OCI-LY3 (cell line): ENCODE measurements around the gene CLDN11.

Experiments used
- H2AFZ ChIP-seq: fragments of 200-600, 300-600 bp; shearing (Covaris generic); 2 replicates; pipeline ENCODE4 v1.6.0; 2014; ENCODE audit warnings: antibody characterized with exemption, low read depth, low read length
- H3K27ac ChIP-seq: fragments of 200-600, 300-600 bp; sonication (generic); 2 replicates; pipeline ENCODE4 v1.5.1; 2014; ENCODE audit warnings: mild to moderate bottlenecking, low read length, moderate library complexity, mixed read lengths
- H3K27me3 ChIP-seq: fragments of 200-600, 300-600 bp; sonication (generic); 2 replicates; pipeline ENCODE4 v1.6.1; 2014; ENCODE audit warnings: low read depth, low read length, mixed read lengths
- H3K36me3 ChIP-seq: fragments of 200-600, 300-600 bp; sonication (generic); replicated peaks from 2 replicates; pipeline ENCODE3; 2014; ENCODE audit warnings: low read depth, low read length, mixed read lengths
- H3K4me1 ChIP-seq: fragments of 300-600, 200-600 bp; sonication (generic); 2 replicates; pipeline ENCODE4 v1.6.1; 2014; ENCODE audit warnings: low read length, mixed read lengths
- H3K4me2 ChIP-seq: fragments of 200-600, 300-600 bp; sonication (generic); 2 replicates; pipeline ENCODE4 v1.6.1; 2014; ENCODE audit warnings: low read length, mixed read lengths
- H3K4me3 ChIP-seq: fragments of 300-600, 200-600 bp; sonication (generic); 2 replicates; pipeline ENCODE4 v1.5.1; 2014; ENCODE audit warnings: antibody characterized with exemption, mild to moderate bottlenecking, low read length, moderate library complexity
- H3K79me2 ChIP-seq: fragments of 300-600, 200-600 bp; shearing (Covaris generic); 2 replicates; pipeline ENCODE4 v1.6.1; 2014; ENCODE audit warnings: mild to moderate bottlenecking, low read length, mixed read lengths
- H3K9ac ChIP-seq: fragments of 300-600, 200-600 bp; shearing (Covaris generic); 2 replicates; pipeline ENCODE4 v1.6.0; 2014; ENCODE audit warnings: mild to moderate bottlenecking, low read length, moderate library complexity
- H3K9me3 ChIP-seq: fragments of 200-600, 300-600 bp; shearing (Covaris generic); 2 replicates; pipeline ENCODE4 v1.6.1; 2014; ENCODE audit warnings: low read length, mixed read lengths; ENCODE audit not compliant: insufficient read depth
- H4K20me1 ChIP-seq: fragments of 200-600, 300-600 bp; sonication (generic); 2 replicates; pipeline ENCODE4 v1.6.1; 2016; ENCODE audit warnings: low read length, mixed read lengths; ENCODE audit not compliant: insufficient read depth
- EZH2phosphoT487 ChIP-seq: fragments of 200-600 bp; shearing (Covaris generic); IDR thresholded peaks from 2 replicates; pipeline ENCODE4 v1.6.1; 2018; ENCODE audit warnings: antibody characterized with exemption, mixed run types, low read depth
- TF ChIP-seq, protein P1 (sequence below): fragments of 200-600, 300-600 bp; sonication (generic); IDR thresholded peaks from 2 replicates; pipeline ENCODE4 v1.5.1; 2014; ENCODE audit warnings: antibody characterized with exemption, low read length, low read depth

Gene CLDN11

DNA sequence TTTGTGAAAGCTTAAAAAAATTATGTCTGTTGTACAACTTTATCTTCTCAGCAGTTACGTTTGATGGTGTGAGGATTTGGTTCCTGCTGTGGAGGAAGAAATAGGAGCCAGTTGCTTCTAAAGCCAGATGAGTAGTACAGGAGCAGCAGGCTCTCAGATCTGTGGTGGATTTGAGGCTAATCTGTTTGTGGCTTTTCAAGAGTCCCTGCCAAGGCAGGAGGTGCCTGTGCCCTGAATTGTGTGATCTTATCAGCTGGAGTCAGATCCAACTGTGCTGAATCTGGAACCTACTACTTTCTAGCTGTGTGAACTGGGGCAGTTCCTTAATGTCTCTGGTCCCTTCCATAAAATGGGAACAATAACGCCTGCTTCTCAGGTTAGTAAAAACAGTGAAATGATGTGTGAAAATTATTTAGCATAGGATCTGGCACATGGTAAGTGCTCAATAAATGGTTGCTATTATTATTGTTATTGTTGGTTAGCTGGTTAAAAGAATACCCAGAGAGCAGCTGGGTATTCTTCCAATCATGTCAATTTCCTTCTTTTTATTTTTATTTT, 7.7 kb downstream of the CLDN11 start:
- Histone ChIP-seq H3K9me3 (no peaks in the 10 kb centered on the region), H3K79me2 (no peaks in the 10 kb centered on the region), H3K27ac (no peak overlapping the region), H2AFZ (no peak overlapping the region), H3K4me2 (no peak overlapping the region), H3K9ac (no peak overlapping the region), H3K27me3 (no peaks in the 10 kb centered on the region), H3K4me1 (peaks cover 12% of the 10 kb centered on the region), H3K4me3 (no peak overlapping the region), H3K36me3 (no peaks in the 10 kb centered on the region), H4K20me1 (no peaks in the 10 kb centered on the region)
- no peak for TF ChIP-seq EZH2phosphoT487
- TF ChIP-seq, protein P1, sequence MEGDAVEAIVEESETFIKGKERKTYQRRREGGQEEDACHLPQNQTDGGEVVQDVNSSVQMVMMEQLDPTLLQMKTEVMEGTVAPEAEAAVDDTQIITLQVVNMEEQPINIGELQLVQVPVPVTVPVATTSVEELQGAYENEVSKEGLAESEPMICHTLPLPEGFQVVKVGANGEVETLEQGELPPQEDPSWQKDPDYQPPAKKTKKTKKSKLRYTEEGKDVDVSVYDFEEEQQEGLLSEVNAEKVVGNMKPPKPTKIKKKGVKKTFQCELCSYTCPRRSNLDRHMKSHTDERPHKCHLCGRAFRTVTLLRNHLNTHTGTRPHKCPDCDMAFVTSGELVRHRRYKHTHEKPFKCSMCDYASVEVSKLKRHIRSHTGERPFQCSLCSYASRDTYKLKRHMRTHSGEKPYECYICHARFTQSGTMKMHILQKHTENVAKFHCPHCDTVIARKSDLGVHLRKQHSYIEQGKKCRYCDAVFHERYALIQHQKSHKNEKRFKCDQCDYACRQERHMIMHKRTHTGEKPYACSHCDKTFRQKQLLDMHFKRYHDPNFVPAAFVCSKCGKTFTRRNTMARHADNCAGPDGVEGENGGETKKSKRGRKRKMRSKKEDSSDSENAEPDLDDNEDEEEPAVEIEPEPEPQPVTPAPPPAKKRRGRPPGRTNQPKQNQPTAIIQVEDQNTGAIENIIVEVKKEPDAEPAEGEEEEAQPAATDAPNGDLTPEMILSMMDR = no peak

DNA sequence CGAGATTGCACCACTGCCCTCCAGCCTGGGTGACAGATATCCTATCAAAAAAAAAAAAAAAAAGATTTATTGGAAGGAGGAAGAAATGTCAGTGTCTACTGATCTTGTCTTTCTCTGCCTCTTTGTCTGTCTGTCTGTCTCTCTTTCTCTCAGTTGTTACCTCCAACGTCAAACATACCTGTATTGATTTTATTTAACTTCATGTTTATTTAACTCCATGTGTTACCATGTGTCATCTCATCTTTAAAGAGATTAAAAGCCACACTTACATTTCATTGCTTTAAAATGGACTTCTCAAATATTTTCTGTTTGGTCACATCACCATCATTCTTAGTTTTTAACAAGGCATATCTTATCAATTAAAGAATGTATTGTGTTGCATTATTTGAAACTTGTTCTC, 9.4 kb downstream of the CLDN11 start:
- H3K4me1 ChIP-seq = peaks cover 12% of the 10 kb centered on the region
- no peaks in the 10 kb centered on the region for H4K20me1 ChIP-seq
- H3K36me3 ChIP-seq = no peaks in the 10 kb centered on the region
- H3K9me3 ChIP-seq = no peaks in the 10 kb centered on the region
- H3K79me2 ChIP-seq = no peaks in the 10 kb centered on the region
- H3K27me3 ChIP-seq = no peaks in the 10 kb centered on the region
- H3K27ac ChIP-seq = no peak overlapping the region
- TF ChIP-seq, protein P1 = no peak
- no peak overlapping the region for H3K4me3 ChIP-seq
- no peak overlapping the region for H3K9ac ChIP-seq
- H3K4me2 ChIP-seq = no peak overlapping the region
- no peak overlapping the region for H2AFZ ChIP-seq

DNA sequence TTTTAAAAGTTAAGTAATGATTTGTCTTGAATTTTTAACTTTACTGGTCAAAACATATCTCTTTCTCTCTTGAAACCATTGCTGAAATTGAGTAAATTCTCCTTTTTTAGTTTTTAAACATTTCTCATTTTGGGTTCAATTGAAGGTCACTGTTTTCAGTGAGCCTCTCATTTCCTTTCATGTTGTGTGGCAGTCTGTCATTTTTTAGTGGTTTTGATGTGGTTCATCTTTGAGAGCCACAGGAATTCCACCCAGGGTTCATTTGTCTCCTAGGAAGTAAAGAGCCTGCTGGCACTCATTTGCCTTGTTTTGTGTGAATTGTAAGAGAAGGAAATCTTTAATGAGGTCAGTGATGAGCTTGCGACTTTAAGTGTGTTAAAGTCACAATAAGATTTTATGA, 10.4 kb downstream of the CLDN11 start:
- Histone ChIP-seq H3K9me3 (no peaks in the 10 kb centered on the region), H3K27ac (no peak overlapping the region), H2AFZ (no peak overlapping the region), H3K27me3 (no peaks in the 10 kb centered on the region), H3K4me1 (peaks cover 12% of the 10 kb centered on the region), H3K4me3 (no peak overlapping the region), H3K36me3 (no peaks in the 10 kb centered on the region), H4K20me1 (no peaks in the 10 kb centered on the region), H3K4me2 (no peak overlapping the region), H3K9ac (no peak overlapping the region), H3K79me2 (no peaks in the 10 kb centered on the region)
- TF ChIP-seq, protein P1 = no peak
- no peak for TF ChIP-seq EZH2phosphoT487

DNA sequence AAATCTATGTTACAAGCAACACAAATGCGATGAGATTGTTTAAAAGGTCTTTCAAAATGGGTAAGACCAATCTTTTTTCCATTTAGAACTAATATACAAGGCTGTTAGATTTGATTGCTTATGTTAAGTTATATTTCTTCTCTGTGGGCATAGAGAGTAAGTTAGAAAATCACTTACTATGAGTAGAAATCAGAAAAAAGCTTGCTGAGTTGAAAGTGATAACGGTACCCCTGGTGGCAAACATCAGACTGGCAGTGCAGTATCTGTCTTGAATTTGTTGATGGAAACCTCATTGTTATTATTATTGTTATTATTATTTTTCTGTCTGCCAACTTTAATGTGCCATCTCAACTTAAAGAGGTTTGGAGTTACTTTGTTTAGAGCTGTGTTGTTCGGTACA, 12.4 kb downstream of the CLDN11 start:
- no peak overlapping the region for H2AFZ ChIP-seq
- no peak overlapping the region for H3K4me2 ChIP-seq
- TF ChIP-seq, protein P1 = no peak
- TF ChIP-seq EZH2phosphoT487 = no peak
- no peak overlapping the region for H3K27ac ChIP-seq
- H3K4me1 ChIP-seq = peaks cover 12% of the 10 kb centered on the region
- H3K4me3 ChIP-seq = no peak overlapping the region
- no peak overlapping the region for H3K9ac ChIP-seq
- no peaks in the 10 kb centered on the region for H4K20me1 ChIP-seq
- no peaks in the 10 kb centered on the region for H3K27me3 ChIP-seq
- no peaks in the 10 kb centered on the region for H3K9me3 ChIP-seq
- no peaks in the 10 kb centered on the region for H3K36me3 ChIP-seq
- H3K79me2 ChIP-seq = no peaks in the 10 kb centered on the region
